Tibial nerve (tissue), 4 donors: ENCODE data around the gene ARID3A.

Experiments
- EP300 ChIP-seq, 2 donors: sonication (generic); formaldehyde crosslinking; IDR thresholded peaks; one replicate each; pipeline ENCODE4 v1.6.1; 2017; ENCODE audit warnings: antibody characterized with exemption in 2 of 2, mild to moderate bottlenecking in 1 of 2
- TF ChIP-seq, protein P1 (sequence below), 5 experiments: fragments of 200-600 bp in 3 of 5; fragments of 450-650 bp in 2 of 5; sonication (generic) in 3 of 5; IDR thresholded peaks; one replicate each; pipeline ENCODE4 v1.5.1; 2016 to 2019; ENCODE audit warnings: antibody characterized with exemption in 5 of 5, mild to moderate bottlenecking in 3 of 5, moderate library complexity in 2 of 5

- TF ChIP-seq, protein P1, sequence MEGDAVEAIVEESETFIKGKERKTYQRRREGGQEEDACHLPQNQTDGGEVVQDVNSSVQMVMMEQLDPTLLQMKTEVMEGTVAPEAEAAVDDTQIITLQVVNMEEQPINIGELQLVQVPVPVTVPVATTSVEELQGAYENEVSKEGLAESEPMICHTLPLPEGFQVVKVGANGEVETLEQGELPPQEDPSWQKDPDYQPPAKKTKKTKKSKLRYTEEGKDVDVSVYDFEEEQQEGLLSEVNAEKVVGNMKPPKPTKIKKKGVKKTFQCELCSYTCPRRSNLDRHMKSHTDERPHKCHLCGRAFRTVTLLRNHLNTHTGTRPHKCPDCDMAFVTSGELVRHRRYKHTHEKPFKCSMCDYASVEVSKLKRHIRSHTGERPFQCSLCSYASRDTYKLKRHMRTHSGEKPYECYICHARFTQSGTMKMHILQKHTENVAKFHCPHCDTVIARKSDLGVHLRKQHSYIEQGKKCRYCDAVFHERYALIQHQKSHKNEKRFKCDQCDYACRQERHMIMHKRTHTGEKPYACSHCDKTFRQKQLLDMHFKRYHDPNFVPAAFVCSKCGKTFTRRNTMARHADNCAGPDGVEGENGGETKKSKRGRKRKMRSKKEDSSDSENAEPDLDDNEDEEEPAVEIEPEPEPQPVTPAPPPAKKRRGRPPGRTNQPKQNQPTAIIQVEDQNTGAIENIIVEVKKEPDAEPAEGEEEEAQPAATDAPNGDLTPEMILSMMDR (IDR thresholded peaks at IDR 0.05), result no peak
- no peak for TF ChIP-seq EP300 (IDR thresholded peaks at IDR 0.05)
Measured at GRCh38 chr19:996051-996838, 70.4 kb downstream of the ARID3A start.
